ENCODE measurements around the gene CC2D2A. TPM values are rescaled to one million over a fixed set of nuclear protein-coding genes. Genes with fewer than 3 reads are reported as not detected.
"Not testable (repeated sequence)": the region's sequence is repeated elsewhere in the genome, so short reads cannot be mapped to it uniquely, and the experiment has no call there.

The CC2D2A gene
- polyA plus RNA-seq, 12 donors, result 11.9 to 29.9 (median 17.2) TPM; not detected in 1

DNA sequence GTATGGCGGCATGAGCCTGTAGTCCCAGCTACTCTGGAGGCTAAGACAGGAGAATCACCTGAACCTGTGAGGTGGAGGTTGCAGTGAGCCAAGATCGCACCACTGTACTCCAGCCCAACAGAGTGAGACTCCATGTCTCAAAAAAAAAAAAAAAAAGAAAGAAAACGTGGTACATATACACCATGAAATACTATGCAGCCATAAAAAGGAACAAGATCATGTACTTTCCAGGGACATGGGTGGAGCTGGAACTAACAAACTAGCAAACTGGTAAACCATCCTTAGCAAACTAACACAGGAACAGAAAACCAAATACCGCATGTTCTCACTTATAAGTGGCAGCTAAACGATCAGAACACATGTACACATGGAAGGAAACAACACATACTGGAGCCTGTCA is 147.7 kb downstream of the CC2D2A start:
- DNase-seq, result not testable (repeated sequence)

DNA sequence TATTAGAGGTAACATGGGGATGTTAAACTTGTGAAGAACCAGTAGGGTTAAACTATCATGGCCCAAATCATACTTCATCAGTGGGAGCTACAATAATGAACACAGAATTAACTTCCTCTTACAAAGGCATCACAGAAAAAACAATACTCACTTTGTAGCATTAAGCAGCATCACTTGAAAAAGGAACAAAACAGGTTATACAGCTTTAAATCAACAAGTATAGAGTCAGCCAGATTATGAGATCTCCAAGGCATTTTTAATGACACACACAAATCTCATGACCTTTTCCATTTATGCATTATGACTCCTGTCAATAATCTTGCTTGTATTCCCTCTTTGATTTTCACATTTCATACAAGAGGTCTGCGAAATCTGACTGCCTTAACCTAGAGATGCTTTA is 167.1 kb downstream of the CC2D2A start:
- DNase-seq, result no peak

DNA sequence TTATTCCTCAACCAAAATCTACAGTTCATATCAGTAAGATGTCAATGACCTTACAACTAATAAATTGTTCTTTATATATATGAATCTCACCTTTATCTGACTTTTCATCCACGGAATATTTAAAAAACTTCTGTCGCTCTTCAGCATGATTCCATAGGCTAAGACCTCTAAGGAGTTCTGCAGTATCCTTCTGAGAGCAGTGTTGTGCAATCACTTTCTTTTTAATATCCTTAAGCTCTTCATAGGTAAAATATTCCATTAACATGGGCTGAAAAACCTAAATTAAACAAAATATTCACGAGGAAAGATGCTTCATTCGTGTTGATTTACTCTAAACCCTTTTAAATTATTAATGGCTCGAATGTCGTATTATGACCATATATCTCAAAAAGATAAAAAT is 168.7 kb downstream of the CC2D2A start:
- DNase-seq, result no peak

DNA sequence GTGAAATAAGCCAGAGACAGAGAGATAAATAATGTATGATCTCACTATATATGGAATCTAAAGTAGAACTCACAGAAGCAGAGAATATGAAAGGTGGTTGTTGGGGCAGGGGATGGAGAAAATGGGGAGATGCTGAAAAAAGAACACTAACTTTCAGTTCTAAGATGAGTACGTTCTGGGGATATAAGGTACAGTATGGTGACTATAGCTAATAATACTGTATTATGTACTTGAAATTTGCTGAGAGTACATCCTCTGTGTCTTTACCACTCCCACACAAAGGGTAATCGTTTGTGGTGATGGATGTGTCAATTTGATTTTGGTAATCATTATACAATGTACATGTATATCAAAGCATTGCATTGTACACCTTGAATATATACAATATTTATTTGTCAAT is 178.9 kb downstream of the CC2D2A start:
- no peak for DNase-seq

DNA sequence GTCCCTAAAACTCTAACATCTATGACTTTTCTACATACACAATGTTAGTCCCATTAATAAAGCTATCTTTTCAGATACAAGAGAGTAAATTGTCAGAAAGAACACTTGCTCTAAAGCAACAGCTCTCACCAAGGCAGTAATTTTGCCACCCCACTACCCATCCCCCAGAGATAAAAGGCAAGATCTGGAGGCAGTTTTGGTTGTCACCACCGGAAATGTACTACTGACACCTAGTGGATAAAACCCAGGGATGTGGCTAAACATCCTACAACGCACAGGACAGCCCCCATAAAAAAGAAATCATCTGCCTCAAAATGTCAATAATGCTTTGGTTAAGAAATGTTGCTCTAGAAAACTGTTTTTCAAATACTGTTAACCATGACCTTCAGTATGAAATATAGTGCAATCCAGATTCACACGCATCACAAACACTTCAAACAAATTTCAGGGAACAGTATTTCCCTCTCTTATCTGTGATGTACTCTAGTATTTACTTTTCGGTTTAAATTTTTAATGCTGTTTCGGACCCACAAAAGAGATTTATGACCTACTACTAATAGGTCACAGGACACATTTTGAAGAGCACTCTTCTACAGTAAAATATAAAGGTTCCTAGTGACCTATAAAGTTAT is 180.3 kb downstream of the CC2D2A start:
- DNase-seq, result no peak

Other genes starting within 250 kb of the CC2D2A start
- 10 to 100 TPM in 1 of 12 donors, 1 to 10 TPM in 10, not detected in 1; 1.9 to 13.6 (median 2.8) TPM for gene C1QTNF7, start 41.8 kb upstream of the CC2D2A start, polyA plus RNA-seq (ENCODE audit: insufficient read length in 12 of 12)
- gene FBXL5, start 185.5 kb downstream of the CC2D2A start, polyA plus RNA-seq (ENCODE audit: insufficient read length in 12 of 12), result 10 to 100 TPM in 11 of 12 donors, not detected in 1; 36.8 to 92.8 (median 86.8) TPM
- gene FAM200B, start 211.9 kb downstream of the CC2D2A start, polyA plus RNA-seq (ENCODE audit: insufficient read length in 12 of 12), result 10 to 100 TPM in 11 of 12 donors, not detected in 1; 25.2 to 51.9 (median 35.5) TPM
- gene BST1, start 233.2 kb downstream of the CC2D2A start, polyA plus RNA-seq (ENCODE audit: insufficient read length in 12 of 12), result 10 to 100 TPM in 1 of 12 donors, 1 to 10 TPM in 9, not detected in 2; 3.1 to 13.2 (median 4.9) TPM

Measured in muscle of arm (tissue), 12 donors.